NCI-H2227 (cell line): ENCODE data around the gene LPIN1.

Source experiments
- DNase-seq: peaks from one replicate; lab custom pipeline; 2025; ENCODE audit not compliant: unreplicated experiment; lab: John Stamatoyannopoulos, UW

The LPIN1 gene

GRCh38 chr2:11784747-11785610 lies 38.5 kb downstream of the LPIN1 start:
- DNase-seq, result no peak

- DNase-seq, result no peak
These were observed 39.1 kb downstream of the LPIN1 start for GRCh38 chr2:11785611-11785940.

GRCh38 chr2:11786191-11786590 lies 39.8 kb downstream of the LPIN1 start:
- no peak for DNase-seq

- no peak for DNase-seq
These were observed 40.2 kb downstream of the LPIN1 start for GRCh38 chr2:11786592-11786991.

GRCh38 chr2:11787991-11788390 lies 41.6 kb downstream of the LPIN1 start:
- DNase-seq, result no peak

GRCh38 chr2:11788461-11789124 lies 42.2 kb downstream of the LPIN1 start:
- DNase-seq, result peak; percentile 61

GRCh38 chr2:11789243-11789642 lies 42.8 kb downstream of the LPIN1 start:
- no peak for DNase-seq

- DNase-seq, result no peak
These were observed 43.8 kb downstream of the LPIN1 start for GRCh38 chr2:11790228-11790627.

GRCh38 chr2:11795590-11795989 lies 49.2 kb downstream of the LPIN1 start:
- no peak for DNase-seq

- DNase-seq, result no peak
These were observed 50.0 kb downstream of the LPIN1 start for GRCh38 chr2:11796190-11797171.

- no peak for DNase-seq
These were observed 51.4 kb downstream of the LPIN1 start for GRCh38 chr2:11797846-11798245.

GRCh38 chr2:11798701-11799435 lies 52.4 kb downstream of the LPIN1 start:
- DNase-seq, result no peak

GRCh38 chr2:11799826-11800225 lies 53.4 kb downstream of the LPIN1 start:
- no peak for DNase-seq

- DNase-seq, result no peak
These were observed 56.4 kb downstream of the LPIN1 start for GRCh38 chr2:11802782-11803191.

GRCh38 chr2:11805024-11805423 lies 58.6 kb downstream of the LPIN1 start:
- DNase-seq, result no peak

GRCh38 chr2:11805920-11806319 lies 59.5 kb downstream of the LPIN1 start:
- DNase-seq, result no peak

- DNase-seq, result no peak
These were observed 61.0 kb downstream of the LPIN1 start for GRCh38 chr2:11807156-11808015.

GRCh38 chr2:11808016-11808400 lies 61.6 kb downstream of the LPIN1 start:
- DNase-seq, result no peak

GRCh38 chr2:11809586-11810236 lies 63.3 kb downstream of the LPIN1 start:
- no peak for DNase-seq
